Prostate gland (tissue), 2 donors: ENCODE results near the gene RPTOR. TPM values are rescaled to one million over a fixed set of nuclear protein-coding genes. Genes with fewer than 3 reads are reported as not detected.

ENCODE experiments used
- DNase-seq: peaks from one replicate; pipeline ENCODE4 v3.0.0-alpha.2; 2019; ENCODE audit warnings: low spot score
- H3K27ac ChIP-seq, 2 donors: fragments of 200-600 bp; sonication (generic); 2 replicates each; pipeline ENCODE4 v1.5.1; 2017 to 2019
- H3K27me3 ChIP-seq: fragments of 200-600 bp; sonication (generic); replicated peaks from 2 replicates; pipeline ENCODE4 v1.5.1; 2019; ENCODE audit not compliant: insufficient read depth
- H3K36me3 ChIP-seq, 2 donors: fragments of 200-600 bp; sonication (generic); 1 replicate in 1 of 2; 2 replicates in 1 of 2; pipeline versions ENCODE4 v1.5.1 to v1.8.1; 2017 to 2019
- H3K4me1 ChIP-seq: fragments of 200-600 bp; sonication (generic); replicated peaks from 2 replicates; pipeline ENCODE4 v1.5.1; 2019
- H3K4me3 ChIP-seq, 2 donors: fragments of 200-600 bp; sonication (generic); 2 replicates each; pipeline ENCODE4 v1.5.1; 2017 to 2019
- H3K9me3 ChIP-seq: fragments of 200-600 bp; sonication (generic); 2 replicates; pipeline ENCODE4 v1.5.1; 2017
- POLR2A ChIP-seq: fragments of 450-650 bp; IDR thresholded peaks from one replicate; pipeline ENCODE4 v1.6.1; 2016; ENCODE audit warnings: antibody characterized with exemption, mild to moderate bottlenecking
- POLR2AphosphoS5 ChIP-seq: sonication (generic); formaldehyde crosslinking; IDR thresholded peaks from one replicate; pipeline ENCODE4 v1.6.1; 2017; ENCODE audit warnings: antibody characterized with exemption
- WGBS: methylation state at CpG from one replicate; pipeline ENCODE4 v1.1.5; 2018; 5-methylcytosine and 5-hydroxymethylcytosine counted together
- intact Hi-C: fragments of 100-400 bp; cut with DNase I; formaldehyde crosslinking; loops from one replicate; pipeline ENCODE4 v1.14.2; 2022
- total RNA-seq, 2 donors: library from RNA; depleted of rRNA; stranded (reverse); fragments of >200 nt; gene quantifications; one replicate each; pipeline ENCODE4 v1.1.0, GENCODE V29; 2016
- TF ChIP-seq, protein P1 (sequence below), 4 experiments: fragments of 200-600 bp in 2 of 4; fragments of 450-650 bp in 2 of 4; sonication (generic) in 2 of 4; IDR thresholded peaks; 1 replicate in 3 of 4; 2 replicates in 1 of 4; pipeline ENCODE4 v1.5.1; 2016 to 2019; ENCODE audit warnings: antibody characterized with exemption in 4 of 4, mild to moderate bottlenecking in 2 of 4, moderate library complexity in 2 of 4

RPTOR gene
- total RNA-seq, 2 donors from 2014 or later = 30.3 to 62.5 TPM

DNA sequence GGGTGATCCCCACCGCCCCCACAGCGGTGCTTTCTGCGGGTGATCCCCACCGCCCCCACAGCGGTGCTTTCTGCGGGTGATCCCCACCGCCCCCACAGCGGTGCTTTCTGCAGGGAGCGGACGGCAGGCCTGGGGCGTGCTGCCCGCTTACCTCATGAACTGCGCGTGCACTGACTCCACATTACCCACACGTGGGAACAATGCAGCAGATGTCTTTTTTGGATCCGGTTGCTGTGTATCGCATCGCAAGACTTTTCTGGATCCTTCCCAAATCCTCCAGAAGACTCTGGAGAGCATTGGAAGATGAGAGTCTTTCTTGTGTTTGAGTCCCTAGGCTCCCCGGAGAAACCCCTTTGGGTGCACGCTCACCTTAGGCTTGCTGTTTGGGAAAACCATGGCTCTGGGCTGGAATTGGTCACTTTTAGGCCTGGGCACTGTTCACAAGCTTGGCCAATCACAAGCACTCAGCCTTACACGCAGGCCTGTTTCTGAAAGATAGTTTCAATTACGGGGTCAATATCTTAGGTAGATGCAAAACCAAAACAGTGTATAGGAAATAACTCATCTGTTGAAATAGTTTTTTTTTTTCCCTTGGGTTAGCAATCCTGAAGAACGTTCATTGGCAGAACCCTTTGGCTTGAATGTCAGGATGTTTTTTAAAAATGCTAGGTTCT lies 201.8 kb downstream of the RPTOR start:
- no peaks in the 10 kb centered on the region for H3K9me3 ChIP-seq
- intact Hi-C loops = loop anchor here (10.0 kb wide), 1 partner anchor 88 kb away; no protein-coding TSS in a partner anchor
- 89% methylated on average over 23 of the region's 23 CpGs for WGBS

DNA sequence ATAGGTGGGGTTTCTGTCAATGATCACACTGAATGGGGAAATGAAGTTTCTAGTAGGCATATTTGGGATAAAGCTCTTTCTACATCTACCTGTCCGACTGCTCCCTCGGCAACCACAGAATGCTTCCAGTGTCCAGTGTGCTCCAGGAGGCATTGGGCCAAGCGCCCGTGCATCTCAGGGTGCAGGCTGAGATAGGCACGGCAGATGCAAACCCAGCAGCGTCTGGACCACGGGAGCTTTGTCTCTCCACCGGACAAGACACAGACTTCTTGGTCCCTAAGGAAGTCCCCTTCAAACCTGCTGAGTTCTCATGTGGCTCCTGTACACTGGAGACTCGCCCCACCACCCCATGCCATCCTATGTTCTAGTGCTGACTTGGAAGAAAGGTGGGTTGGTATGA lies 202.8 kb downstream of the RPTOR start:
- H3K27me3 ChIP-seq = no peaks in the 10 kb centered on the region
- TF ChIP-seq POLR2A (no peak), POLR2AphosphoS5 (no peak)
- TF ChIP-seq, protein P1, sequence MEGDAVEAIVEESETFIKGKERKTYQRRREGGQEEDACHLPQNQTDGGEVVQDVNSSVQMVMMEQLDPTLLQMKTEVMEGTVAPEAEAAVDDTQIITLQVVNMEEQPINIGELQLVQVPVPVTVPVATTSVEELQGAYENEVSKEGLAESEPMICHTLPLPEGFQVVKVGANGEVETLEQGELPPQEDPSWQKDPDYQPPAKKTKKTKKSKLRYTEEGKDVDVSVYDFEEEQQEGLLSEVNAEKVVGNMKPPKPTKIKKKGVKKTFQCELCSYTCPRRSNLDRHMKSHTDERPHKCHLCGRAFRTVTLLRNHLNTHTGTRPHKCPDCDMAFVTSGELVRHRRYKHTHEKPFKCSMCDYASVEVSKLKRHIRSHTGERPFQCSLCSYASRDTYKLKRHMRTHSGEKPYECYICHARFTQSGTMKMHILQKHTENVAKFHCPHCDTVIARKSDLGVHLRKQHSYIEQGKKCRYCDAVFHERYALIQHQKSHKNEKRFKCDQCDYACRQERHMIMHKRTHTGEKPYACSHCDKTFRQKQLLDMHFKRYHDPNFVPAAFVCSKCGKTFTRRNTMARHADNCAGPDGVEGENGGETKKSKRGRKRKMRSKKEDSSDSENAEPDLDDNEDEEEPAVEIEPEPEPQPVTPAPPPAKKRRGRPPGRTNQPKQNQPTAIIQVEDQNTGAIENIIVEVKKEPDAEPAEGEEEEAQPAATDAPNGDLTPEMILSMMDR (IDR thresholded peaks at IDR 0.05) = no peak
- 92% methylated on average over 9 of the region's 9 CpGs for WGBS
- no peak for DNase-seq
- no peaks in the 10 kb centered on the region for H3K4me1 ChIP-seq
- intact Hi-C loops = loop anchor here (10.0 kb wide), 1 partner anchor 87 kb away; no protein-coding TSS in a partner anchor
- no peaks in the 10 kb centered on the region for H3K36me3 ChIP-seq
- no peaks in the 10 kb centered on the region for H3K9me3 ChIP-seq
- no peak overlapping the region for H3K27ac ChIP-seq
- H3K4me3 ChIP-seq = no peak overlapping the region

More for the DNA sequence above, 201.8 kb downstream of the RPTOR start:
- Histone ChIP-seq H3K27me3 (no peaks in the 10 kb centered on the region), H3K4me3 (no peak overlapping the region), H3K36me3 (no peaks in the 10 kb centered on the region), H3K4me1 (no peaks in the 10 kb centered on the region), H3K27ac (no peak overlapping the region)
- DNase-seq = no peak
- TF ChIP-seq POLR2AphosphoS5 = no peak
- no peak for TF ChIP-seq POLR2A
- TF ChIP-seq, protein P1 (IDR thresholded peaks at IDR 0.05) = no peak

DNA sequence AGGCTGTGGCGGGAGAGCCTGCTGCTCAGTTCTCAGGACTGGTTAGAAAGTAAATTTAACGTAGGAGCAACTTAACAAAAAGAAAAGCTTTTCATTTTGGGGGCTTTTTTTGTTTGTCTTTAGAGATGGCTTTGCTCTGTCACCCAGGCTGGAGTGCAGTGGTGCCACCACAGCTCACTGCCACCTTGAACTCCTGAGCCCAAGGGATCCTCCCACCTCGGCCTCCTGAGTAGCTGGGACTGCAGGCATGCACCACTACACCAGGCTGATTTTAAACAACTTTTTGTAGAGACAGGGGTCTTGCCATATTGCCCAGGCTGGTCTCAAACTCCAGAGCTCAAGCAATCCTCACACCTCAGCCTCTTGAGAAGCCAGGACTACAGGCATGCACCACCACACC lies 205.0 kb downstream of the RPTOR start:
- H3K9me3 ChIP-seq = no peaks in the 10 kb centered on the region

DNA sequence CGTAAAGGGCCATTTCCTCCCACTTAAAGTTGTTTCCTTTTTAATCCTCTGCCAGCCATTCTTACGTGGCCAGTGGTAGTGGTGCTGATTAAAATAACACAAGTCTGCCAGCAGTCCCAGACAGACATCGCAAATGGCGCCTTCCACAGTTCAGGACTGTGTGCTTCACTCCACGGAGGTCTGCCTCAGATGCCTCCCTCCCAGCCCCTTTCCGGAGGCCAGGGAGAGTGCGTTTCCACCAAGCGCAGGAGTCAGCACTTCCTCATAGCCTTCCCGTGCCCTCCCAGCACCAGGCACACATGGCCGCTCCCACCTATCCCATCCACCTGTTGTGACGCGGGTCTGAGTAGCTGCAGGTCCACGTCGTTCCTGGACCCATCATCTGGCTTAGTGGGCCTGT lies 205.6 kb downstream of the RPTOR start:
- Histone ChIP-seq H3K36me3 (no peaks in the 10 kb centered on the region), H3K27me3 (no peaks in the 10 kb centered on the region), H3K27ac (peak overlapping the region; percentile 57 to 72), H3K4me1 (no peaks in the 10 kb centered on the region), H3K9me3 (no peaks in the 10 kb centered on the region), H3K4me3 (no peak overlapping the region)
- 68% methylated on average over 14 of the region's 14 CpGs for WGBS
- TF ChIP-seq POLR2A = no peak
- TF ChIP-seq, protein P1 (IDR thresholded peaks at IDR 0.05) = no peak
- no peak for TF ChIP-seq POLR2AphosphoS5
- intact Hi-C loops = no loop called here
- DNase-seq = no peak

More for the DNA sequence above, 205.0 kb downstream of the RPTOR start:
- intact Hi-C loops = loop anchor here (10.0 kb wide), 1 partner anchor 85 kb away; no protein-coding TSS in a partner anchor
- no peaks in the 10 kb centered on the region for H3K4me1 ChIP-seq
- DNase-seq = no peak
- no peaks in the 10 kb centered on the region for H3K27me3 ChIP-seq
- 96% methylated on average over 3 of the region's 3 CpGs for WGBS
- H3K36me3 ChIP-seq = no peaks in the 10 kb centered on the region
- H3K27ac ChIP-seq = peak overlapping the region in 1 of 2 donors; percentile 72
- TF ChIP-seq POLR2AphosphoS5 = no peak
- no peak for TF ChIP-seq POLR2A
- TF ChIP-seq, protein P1 (IDR thresholded peaks at IDR 0.05) = no peak
- no peak overlapping the region for H3K4me3 ChIP-seq
